ENCODE results near the gene PTPRD.

PTPRD gene

GRCh38 chr9:8622871-8623270 is 1989.9 kb downstream of the PTPRD start:
- DNase-seq (ENCODE audit: low read depth): peak; percentile 9
- no peak overlapping the region for H3K4me3 ChIP-seq (ENCODE audit: low read length)
- no peak for TF ChIP-seq CTCF (IDR thresholded peaks at IDR 0.05; ENCODE audit: insufficient read depth, low read depth, low read length, missing control alignments)

GRCh38 chr9:8622222-8622802 is 1990.5 kb downstream of the PTPRD start:
- no peak for TF ChIP-seq CTCF (IDR thresholded peaks at IDR 0.05; ENCODE audit: insufficient read depth, low read depth, low read length, missing control alignments)
- no peak for DNase-seq (ENCODE audit: low read depth)
- H3K4me3 ChIP-seq (ENCODE audit: low read length): no peak overlapping the region

- no peak for TF ChIP-seq CTCF (IDR thresholded peaks at IDR 0.05; ENCODE audit: insufficient read depth, low read depth, low read length, missing control alignments)
- no peak for DNase-seq (ENCODE audit: low read depth)
- H3K4me3 ChIP-seq (ENCODE audit: low read length): no peak overlapping the region
These were observed 1991.4 kb downstream of the PTPRD start for GRCh38 chr9:8621416-8621815.

- no peak for DNase-seq (ENCODE audit: low read depth)
- no peak overlapping the region for H3K4me3 ChIP-seq (ENCODE audit: low read length)
- no peak for TF ChIP-seq CTCF (IDR thresholded peaks at IDR 0.05; ENCODE audit: insufficient read depth, low read depth, low read length, missing control alignments)
These were observed 1996.4 kb downstream of the PTPRD start for GRCh38 chr9:8616414-8616813.

- H3K4me3 ChIP-seq (ENCODE audit: low read length): no peak overlapping the region
- no peak for TF ChIP-seq CTCF (IDR thresholded peaks at IDR 0.05; ENCODE audit: insufficient read depth, low read depth, low read length, missing control alignments)
- no peak for DNase-seq (ENCODE audit: low read depth)
These were observed 1997.8 kb downstream of the PTPRD start for GRCh38 chr9:8614926-8615440.

- TF ChIP-seq CTCF (IDR thresholded peaks at IDR 0.05; ENCODE audit: insufficient read depth, low read depth, low read length, missing control alignments): no peak
- no peak for DNase-seq (ENCODE audit: low read depth)
These were observed 1999.4 kb downstream of the PTPRD start for GRCh38 chr9:8613346-8613825.

GRCh38 chr9:8611153-8611552 is 2001.6 kb downstream of the PTPRD start:
- no peak overlapping the region for H3K4me3 ChIP-seq (ENCODE audit: low read length)
- DNase-seq (ENCODE audit: low read depth): no peak
- no peak for TF ChIP-seq CTCF (IDR thresholded peaks at IDR 0.05; ENCODE audit: insufficient read depth, low read depth, low read length, missing control alignments)

More at GRCh38 chr9:8613346-8613825, 1999.4 kb downstream of the PTPRD start:
- H3K4me3 ChIP-seq (ENCODE audit: low read length): no peak overlapping the region

Measured in epithelial cell of esophagus (primary cell).